Keratinocyte (primary cell): ENCODE data around the gene SPRN. TPM values are rescaled to one million over a fixed set of nuclear protein-coding genes. Genes with fewer than 3 reads are reported as not detected.

ENCODE experiments used
- DNase-seq: peaks from one replicate; pipeline ENCODE4 v3.0.0-alpha.2; 2011; ENCODE audit warnings: low read depth, missing footprints, low spot score
- FAIRE-seq: peaks from 2 replicates; lab custom pipeline; 2011; peaks lifted over from hg19 to GRCh38; lab: Jason Lieb, UNC
- H2AFZ ChIP-seq: 2 replicates; pipeline ENCODE4 v1.6.0; 2012; ENCODE audit warnings: low read length, control low read depth, inconsistent platforms; ENCODE audit not compliant: control insufficient read depth
- H3K27ac ChIP-seq: 2 replicates; pipeline ENCODE4 v1.5.1; 2011; ENCODE audit warnings: low read length; ENCODE audit not compliant: control insufficient read depth, insufficient read depth
- H3K27me3 ChIP-seq: 3 replicates; pipeline ENCODE4 v1.6.0; 2011; ENCODE audit warnings: low read length; ENCODE audit not compliant: control insufficient read depth, insufficient read depth; ENCODE audit errors: extremely low read depth
- H3K36me3 ChIP-seq, 2 experiments: 2 replicates in 1 of 2; 3 replicates in 1 of 2; pipeline ENCODE4 v1.5.1; 2011; ENCODE audit warnings: low read length in 2 of 2, mild to moderate bottlenecking in 1 of 2; ENCODE audit not compliant: control insufficient read depth in 2 of 2, insufficient read depth in 2 of 2; ENCODE audit errors: extremely low read depth in 1 of 2
- H3K4me1 ChIP-seq: 3 replicates; pipeline ENCODE4 v1.5.1; 2011; ENCODE audit warnings: low read length; ENCODE audit not compliant: control insufficient read depth, insufficient read depth; ENCODE audit errors: extremely low read depth
- H3K4me2 ChIP-seq: 3 replicates; pipeline ENCODE4 v1.6.0; 2011; ENCODE audit warnings: low read depth, low read length; ENCODE audit not compliant: control insufficient read depth, insufficient read depth; ENCODE audit errors: extremely low read depth
- H3K4me3 ChIP-seq, 3 experiments: fragments of 200-600 bp in 1 of 3; sonication (generic) in 1 of 3; 2 replicates in 2 of 3; 3 replicates in 1 of 3; pipeline ENCODE4 v1.5.1; 2011 to 2016; ENCODE audit warnings: low read length in 3 of 3, mild to moderate bottlenecking in 3 of 3, control low read depth in 2 of 3, inconsistent platforms in 1 of 3, low read depth in 1 of 3, mixed read lengths in 1 of 3, mixed run types in 1 of 3, moderate library complexity in 1 of 3; ENCODE audit not compliant: control insufficient read depth in 2 of 3, insufficient read depth in 2 of 3; ENCODE audit errors: extremely low read depth in 1 of 3
- H3K79me2 ChIP-seq: 2 replicates; pipeline ENCODE4 v1.6.0; 2012; ENCODE audit warnings: low read length; ENCODE audit not compliant: control insufficient read depth, insufficient read depth
- H3K9ac ChIP-seq: 3 replicates; pipeline ENCODE4 v1.6.0; 2011; ENCODE audit warnings: low read length; ENCODE audit not compliant: control insufficient read depth, insufficient read depth; ENCODE audit errors: extremely low read depth
- H3K9me1 ChIP-seq: 3 replicates; pipeline ENCODE4 v1.6.0; 2011; ENCODE audit warnings: low read length; ENCODE audit not compliant: control insufficient read depth, insufficient read depth; ENCODE audit errors: extremely low read depth
- H3K9me3 ChIP-seq: 2 replicates; pipeline ENCODE4 v1.5.1; 2012; ENCODE audit warnings: low read depth, low read length; ENCODE audit not compliant: control insufficient read depth
- H4K20me1 ChIP-seq: 3 replicates; pipeline ENCODE4 v1.6.0; 2011; ENCODE audit warnings: low read length; ENCODE audit not compliant: control insufficient read depth, insufficient read depth; ENCODE audit errors: extremely low read depth
- EZH2 ChIP-seq: IDR thresholded peaks from one replicate; pipeline ENCODE4 v1.6.1; 2012; ENCODE audit warnings: inconsistent platforms, mild to moderate bottlenecking, low read length, moderate library complexity
- dilution Hi-C: fragments of 300-500 bp; cut with MboI; formaldehyde crosslinking; loops from one replicate; pipeline ENCODE4 v1.7.0; 2020; ENCODE audit warnings: low sequenced_read_pairs; ENCODE audit not compliant: extremely low pct_ligation_motif_present
- polyA plus RNA-seq, 5 experiments: library from polyadenylated mRNA; depleted of rRNA in 3 of 5; stranded (reverse) in 3 of 5; stranded (forward) in 1 of 5; unstranded in 1 of 5; fragments of >200 nt; gene quantifications; 1 replicate in 1 of 5; 2 replicates in 3 of 5; 3 replicates in 1 of 5; pipeline versions ENCODE4 v1.2.1 to v1.2.3, GENCODE V29; 2011 to 2012; ENCODE audit warnings: missing spikeins in 2 of 5, low read depth in 1 of 5, low replicate concordance in 1 of 5
- TF ChIP-seq, protein P1 (sequence below), 3 experiments: IDR thresholded peaks in 1 of 3; conservative IDR thresholded peaks in 1 of 3; optimal IDR thresholded peaks in 1 of 3; 2 replicates in 2 of 3; 3 replicates in 1 of 3; pipeline versions ENCODE3 to v1.5.1; 2011; ENCODE audit warnings: low read length in 3 of 3, mild to moderate bottlenecking in 3 of 3, moderate library complexity in 2 of 3, control low read depth in 1 of 3, inconsistent platforms in 1 of 3; ENCODE audit not compliant: insufficient read depth in 2 of 3; ENCODE audit errors: extremely low read depth in 1 of 3

Gene SPRN
- polyA plus RNA-seq, 1 donor (not counting 4 experiments of a cell fraction or from before 2014, with no cell fraction given): 0.01 TPM

DNA sequence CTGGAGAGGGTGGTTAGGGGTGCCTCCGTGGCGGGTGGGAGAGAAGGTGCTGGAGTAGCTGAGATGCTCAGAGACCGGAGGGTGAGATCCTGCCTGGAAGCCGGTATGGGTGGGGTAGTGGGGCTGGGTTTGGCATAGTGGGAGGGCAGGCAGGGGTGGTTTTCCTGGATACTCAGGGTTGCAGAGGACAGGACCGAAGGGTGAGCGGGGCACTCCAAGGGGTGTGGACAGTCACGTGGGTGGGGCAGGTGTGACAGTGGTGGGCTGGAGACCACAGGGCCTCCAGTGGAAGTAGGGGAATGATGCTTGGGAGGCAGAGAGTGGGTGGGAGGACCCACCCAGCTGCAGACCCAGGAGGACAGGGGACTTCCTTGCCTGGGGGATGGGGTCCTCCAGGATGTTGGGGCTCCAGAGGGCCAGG is 31.2 kb upstream of the SPRN start:
- no peak for FAIRE-seq
- dilution Hi-C loops: no loop called here
- Histone ChIP-seq H3K27ac (no peak overlapping the region), H3K79me2 (no peaks in the 10 kb centered on the region), H3K27me3 (no peaks in the 10 kb centered on the region), H3K4me1 (no peaks in the 10 kb centered on the region), H3K9me1 (no peaks in the 10 kb centered on the region), H2AFZ (no peak overlapping the region), H3K36me3 (no peaks in the 10 kb centered on the region), H3K4me3 (no peak overlapping the region), H3K4me2 (no peak overlapping the region), H3K9ac (no peak overlapping the region), H3K9me3 (peaks cover 2% of the 10 kb centered on the region), H4K20me1 (no peaks in the 10 kb centered on the region)
- DNase-seq: no peak
- no peak for TF ChIP-seq EZH2
- TF ChIP-seq, protein P1, sequence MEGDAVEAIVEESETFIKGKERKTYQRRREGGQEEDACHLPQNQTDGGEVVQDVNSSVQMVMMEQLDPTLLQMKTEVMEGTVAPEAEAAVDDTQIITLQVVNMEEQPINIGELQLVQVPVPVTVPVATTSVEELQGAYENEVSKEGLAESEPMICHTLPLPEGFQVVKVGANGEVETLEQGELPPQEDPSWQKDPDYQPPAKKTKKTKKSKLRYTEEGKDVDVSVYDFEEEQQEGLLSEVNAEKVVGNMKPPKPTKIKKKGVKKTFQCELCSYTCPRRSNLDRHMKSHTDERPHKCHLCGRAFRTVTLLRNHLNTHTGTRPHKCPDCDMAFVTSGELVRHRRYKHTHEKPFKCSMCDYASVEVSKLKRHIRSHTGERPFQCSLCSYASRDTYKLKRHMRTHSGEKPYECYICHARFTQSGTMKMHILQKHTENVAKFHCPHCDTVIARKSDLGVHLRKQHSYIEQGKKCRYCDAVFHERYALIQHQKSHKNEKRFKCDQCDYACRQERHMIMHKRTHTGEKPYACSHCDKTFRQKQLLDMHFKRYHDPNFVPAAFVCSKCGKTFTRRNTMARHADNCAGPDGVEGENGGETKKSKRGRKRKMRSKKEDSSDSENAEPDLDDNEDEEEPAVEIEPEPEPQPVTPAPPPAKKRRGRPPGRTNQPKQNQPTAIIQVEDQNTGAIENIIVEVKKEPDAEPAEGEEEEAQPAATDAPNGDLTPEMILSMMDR (optimal IDR thresholded peaks at IDR 0.05 in 1 of 3, IDR thresholded peaks at IDR 0.05 in 1 of 3, conservative IDR thresholded peaks at IDR 0.05 in 1 of 3; ENCODE audit: extremely low read depth in 1 of 3, insufficient read depth in 2 of 3, low read length in 3 of 3): no peak

DNA sequence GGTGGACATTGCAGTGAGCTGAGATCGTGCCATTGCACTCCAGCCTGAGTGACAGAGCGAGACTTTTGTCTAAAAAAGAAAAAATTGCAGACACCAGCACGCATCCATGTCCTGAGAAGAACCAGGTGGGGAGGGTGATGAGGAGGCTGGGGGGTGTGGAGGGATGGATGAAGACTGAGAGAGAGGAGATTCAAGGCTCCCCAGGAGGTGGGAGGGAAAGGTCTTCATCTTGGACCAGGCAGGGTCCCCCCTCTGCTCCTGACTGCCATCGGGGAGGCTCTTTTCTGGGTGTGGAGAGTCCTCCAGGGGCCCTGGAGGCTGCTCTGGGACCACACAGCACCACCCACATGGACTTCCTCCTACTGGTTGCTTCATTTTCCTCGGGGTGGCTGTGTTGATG is 30.8 kb upstream of the SPRN start:
- H2AFZ ChIP-seq: no peak overlapping the region
- FAIRE-seq (no peak), DNase-seq (no peak)
- no peaks in the 10 kb centered on the region for H3K36me3 ChIP-seq
- TF ChIP-seq, protein P1 (optimal IDR thresholded peaks at IDR 0.05 in 1 of 3, IDR thresholded peaks at IDR 0.05 in 1 of 3, conservative IDR thresholded peaks at IDR 0.05 in 1 of 3; ENCODE audit: extremely low read depth in 1 of 3, insufficient read depth in 2 of 3, low read length in 3 of 3): no peak
- H4K20me1 ChIP-seq: no peaks in the 10 kb centered on the region
- H3K4me2 ChIP-seq: no peak overlapping the region
- no peaks in the 10 kb centered on the region for H3K27me3 ChIP-seq
- H3K9me3 ChIP-seq: peaks cover 2% of the 10 kb centered on the region
- no peaks in the 10 kb centered on the region for H3K4me1 ChIP-seq
- H3K9me1 ChIP-seq: no peaks in the 10 kb centered on the region
- no peaks in the 10 kb centered on the region for H3K79me2 ChIP-seq
- no peak overlapping the region for H3K9ac ChIP-seq
- dilution Hi-C loops: no loop called here
- no peak overlapping the region for H3K27ac ChIP-seq
- H3K4me3 ChIP-seq: no peak overlapping the region
